ENCODE measurements around the gene RNF114.

Gene RNF114

GRCh38 chr20:49904440-49905214 lies 31.6 kb upstream of the RNF114 start:
- DNase-seq, result no peak

GRCh38 chr20:49905415-49906091 lies 30.6 kb upstream of the RNF114 start:
- DNase-seq, result no peak

GRCh38 chr20:49906101-49906604 lies 30.0 kb upstream of the RNF114 start:
- no peak for DNase-seq

- DNase-seq, result no peak
Measured at GRCh38 chr20:49906615-49907154, 29.5 kb upstream of the RNF114 start.

- DNase-seq, result no peak
Measured at GRCh38 chr20:49907405-49908257, 28.6 kb upstream of the RNF114 start.

GRCh38 chr20:49908258-49908565 lies 28.0 kb upstream of the RNF114 start:
- DNase-seq, result no peak

GRCh38 chr20:49909499-49910339 lies 26.5 kb upstream of the RNF114 start:
- DNase-seq, result no peak

GRCh38 chr20:49910340-49910706 lies 25.9 kb upstream of the RNF114 start:
- DNase-seq, result no peak

GRCh38 chr20:49913399-49914047 lies 22.7 kb upstream of the RNF114 start:
- no peak for DNase-seq

- no peak for DNase-seq
Measured at GRCh38 chr20:49914310-49915117, 21.7 kb upstream of the RNF114 start.

GRCh38 chr20:49915118-49915379 lies 21.1 kb upstream of the RNF114 start:
- DNase-seq, result no peak

GRCh38 chr20:49915380-49916145 lies 20.6 kb upstream of the RNF114 start, which contains the start of gene SPATA2:
TSS of gene SPATA2 (minus strand) at chr20:49915529. CDS start at chr20:49908490, 7,039 bp downstream.
- peak; percentile 73 for DNase-seq

- DNase-seq, result no peak
Measured at GRCh38 chr20:49916146-49917002, 19.8 kb upstream of the RNF114 start.

GRCh38 chr20:49918446-49918845 lies 17.8 kb upstream of the RNF114 start:
- DNase-seq, result no peak

- DNase-seq, result no peak
Measured at GRCh38 chr20:49919009-49919408, 17.2 kb upstream of the RNF114 start.

- no peak for DNase-seq
Measured at GRCh38 chr20:49919461-49919860, 16.7 kb upstream of the RNF114 start.

GRCh38 chr20:49924247-49924646 lies 11.9 kb upstream of the RNF114 start:
- no peak for DNase-seq

GRCh38 chr20:49925901-49926454 lies 10.2 kb upstream of the RNF114 start:
- no peak for DNase-seq

Data from SHP77 treated with DMSO at 0.1 percent for 48 hours (cell line).